Loucy (cell line): ENCODE measurements around the gene ST6GALNAC1.
"Not testable (repeated sequence)": the region's sequence is repeated elsewhere in the genome, so short reads cannot be mapped to it uniquely, and the experiment has no call there.

Experiments
- CTCF ChIP-seq: fragments of 200-600 bp; sonication (generic); conservative IDR thresholded peaks from 2 replicates; pipeline ENCODE4 v1.5.1; 2014; ENCODE audit warnings: mild to moderate bottlenecking, antibody characterized with exemption, low read length
- EZH2phosphoT487 ChIP-seq: fragments of 200-600 bp; IDR thresholded peaks from 2 replicates; pipeline ENCODE4 v1.6.1; 2018; ENCODE audit warnings: antibody characterized with exemption, mild to moderate bottlenecking, moderate library complexity, borderline replicate concordance

DNA sequence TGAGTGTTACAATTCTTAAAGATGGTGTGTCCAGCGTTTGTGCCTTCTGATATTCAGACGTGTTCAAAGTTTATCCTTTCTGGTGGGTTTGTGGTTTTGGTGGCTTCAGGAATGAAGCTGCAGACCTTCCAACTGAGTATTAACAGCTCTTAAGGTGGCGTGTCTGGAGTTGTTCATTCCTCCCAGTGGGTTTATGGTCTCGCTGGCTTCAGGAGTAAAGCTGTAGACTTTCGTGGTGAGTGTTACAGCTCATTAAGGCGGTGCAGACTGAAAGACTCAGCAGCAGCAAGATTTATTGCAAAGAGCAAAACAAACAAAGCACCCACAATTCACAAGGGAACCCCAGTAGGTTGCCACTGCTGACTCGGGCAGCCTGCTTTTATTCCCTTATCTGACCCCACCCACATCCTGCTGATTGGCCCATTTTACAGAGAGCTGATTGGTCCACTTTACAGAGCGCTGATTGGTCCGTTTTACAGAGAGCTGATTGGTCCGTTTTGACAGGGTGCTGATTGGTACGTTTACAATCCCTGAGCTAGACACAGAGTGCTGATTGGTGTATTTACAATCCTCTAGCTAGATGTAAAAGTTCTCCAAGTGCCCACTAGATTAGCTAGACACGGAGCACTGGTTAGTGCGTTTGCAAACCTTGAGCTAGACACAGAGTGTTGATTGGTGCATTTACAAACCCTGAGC lies 29.3 kb downstream of the ST6GALNAC1 start:
- TF ChIP-seq CTCF, EZH2phosphoT487: not testable (repeated sequence)
